MCF 10A (cell line): ENCODE data around the gene RFXANK. TPM values are rescaled to one million over a fixed set of nuclear protein-coding genes. Genes with fewer than 3 reads are reported as not detected.
A peak's percentile ranks its signal among the peaks of the same experiment; 100 is the strongest.

Experiments used
- BruUV-seq: library from RNA; stranded (reverse); fragments of 400-500 nt; replicated peaks from 2 replicates; lab custom pipeline; 2021; lab: Mats Ljungman, UMichigan
- CTCF ChIA-PET: fragments of 300-600 bp; sonication (Branson Sonifier 250); formaldehyde crosslinking; extraction: SDS; loops from one replicate; lab custom pipeline; 2021; ENCODE audit warnings: antibody characterized with exemption, inconsistent platforms; lab: Yijun Ruan, JAX
- POLR2A ChIA-PET: fragments of 300-600, 350-650 bp; sonication (Branson Sonifier 250); formaldehyde crosslinking; extraction: SDS; loops from one replicate; lab custom pipeline; 2020; ENCODE audit warnings: antibody characterized with exemption, inconsistent platforms; lab: Yijun Ruan, JAX
- DNase-seq: peaks from one replicate; pipeline ENCODE4 v3.0.0-alpha.2; 2018; ENCODE audit not compliant: unreplicated experiment
- H3K27ac Mint-ChIP-seq: one replicate; pipeline ENCODE4 v1.8.0; 2022; ENCODE audit warnings: mild to moderate bottlenecking, low read depth, mixed read lengths; ENCODE audit not compliant: unreplicated experiment
- H3K27me3 Mint-ChIP-seq: one replicate; pipeline ENCODE4 v1.8.0; 2022; ENCODE audit warnings: mixed read lengths; ENCODE audit not compliant: insufficient read depth, unreplicated experiment
- H3K36me3 Mint-ChIP-seq: one replicate; pipeline ENCODE4 v1.8.0; 2022; ENCODE audit warnings: mild to moderate bottlenecking, moderate library complexity, mixed read lengths; ENCODE audit not compliant: insufficient read depth, unreplicated experiment
- H3K4me1 Mint-ChIP-seq: one replicate; pipeline ENCODE4 v1.8.0; 2022; ENCODE audit warnings: mixed read lengths; ENCODE audit not compliant: insufficient read depth, unreplicated experiment
- H3K4me3 Mint-ChIP-seq: one replicate; pipeline ENCODE4 v1.8.0; 2022; ENCODE audit warnings: mild to moderate bottlenecking, moderate library complexity, mixed read lengths; ENCODE audit not compliant: unreplicated experiment
- H3K9me3 Mint-ChIP-seq: one replicate; pipeline ENCODE4 v1.8.0; 2022; ENCODE audit warnings: mixed read lengths; ENCODE audit not compliant: unreplicated experiment
- intact Hi-C: fragments of 100-400 bp; cut with micrococcal nuclease; formaldehyde crosslinking; loops from 2 replicates; pipeline ENCODE4 v1.14.1; 2022
- total RNA-seq: library from RNA; stranded (reverse); gene quantifications from 2 replicates; pipeline ENCODE4 v1.2.3, GENCODE V29; 2022
- TF ChIP-seq, protein P1 (sequence below): fragments of 200-600 bp; IDR thresholded peaks from one replicate; pipeline ENCODE4 v1.8.0; 2022; ENCODE audit warnings: antibody characterized with exemption, mild to moderate bottlenecking; ENCODE audit not compliant: unreplicated experiment

RFXANK gene
- total RNA-seq, 1 experiment from 2014 or later: 118 TPM

GRCh38 chr19:19176950-19177349, 15.1 kb upstream of the RFXANK start:
- no TSS peak for BruUV-seq
- intact Hi-C loops: no loop called here
- ChIA-PET CTCF (interaction anchor here (0.6 to 4.1 kb wide), 3 partner anchors 20 to 682 kb away, joined by 4 to 33 read pairs (median 5); no protein-coding TSS in a partner anchor), POLR2A (no interaction called here)
- TF ChIP-seq, protein P1, sequence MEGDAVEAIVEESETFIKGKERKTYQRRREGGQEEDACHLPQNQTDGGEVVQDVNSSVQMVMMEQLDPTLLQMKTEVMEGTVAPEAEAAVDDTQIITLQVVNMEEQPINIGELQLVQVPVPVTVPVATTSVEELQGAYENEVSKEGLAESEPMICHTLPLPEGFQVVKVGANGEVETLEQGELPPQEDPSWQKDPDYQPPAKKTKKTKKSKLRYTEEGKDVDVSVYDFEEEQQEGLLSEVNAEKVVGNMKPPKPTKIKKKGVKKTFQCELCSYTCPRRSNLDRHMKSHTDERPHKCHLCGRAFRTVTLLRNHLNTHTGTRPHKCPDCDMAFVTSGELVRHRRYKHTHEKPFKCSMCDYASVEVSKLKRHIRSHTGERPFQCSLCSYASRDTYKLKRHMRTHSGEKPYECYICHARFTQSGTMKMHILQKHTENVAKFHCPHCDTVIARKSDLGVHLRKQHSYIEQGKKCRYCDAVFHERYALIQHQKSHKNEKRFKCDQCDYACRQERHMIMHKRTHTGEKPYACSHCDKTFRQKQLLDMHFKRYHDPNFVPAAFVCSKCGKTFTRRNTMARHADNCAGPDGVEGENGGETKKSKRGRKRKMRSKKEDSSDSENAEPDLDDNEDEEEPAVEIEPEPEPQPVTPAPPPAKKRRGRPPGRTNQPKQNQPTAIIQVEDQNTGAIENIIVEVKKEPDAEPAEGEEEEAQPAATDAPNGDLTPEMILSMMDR: no peak
- Mint-ChIP-seq H3K4me1 (peaks cover 6% of the 10 kb centered on the region), H3K27ac (no peak overlapping the region), H3K27me3 (no peaks in the 10 kb centered on the region), H3K4me3 (no peak overlapping the region), H3K9me3 (no peaks in the 10 kb centered on the region), H3K36me3 (peaks cover 15% of the 10 kb centered on the region)
- no peak for DNase-seq

GRCh38 chr19:19179548-19180441, 12.3 kb upstream of the RFXANK start:
- TF ChIP-seq, protein P1: no peak
- intact Hi-C loops: no loop called here
- Mint-ChIP-seq H3K9me3 (no peaks in the 10 kb centered on the region), H3K4me1 (no peaks in the 10 kb centered on the region), H3K27ac (no peak overlapping the region), H3K4me3 (no peak overlapping the region), H3K27me3 (no peaks in the 10 kb centered on the region), H3K36me3 (peaks cover 22% of the 10 kb centered on the region)
- POLR2A ChIA-PET: interaction anchor here (0.5 kb wide), 1 partner anchor 31 kb away, joined by 4 read pairs; no protein-coding TSS in a partner anchor
- BruUV-seq: no TSS peak
- no peak for DNase-seq
- CTCF ChIA-PET: no interaction called here

DNA sequence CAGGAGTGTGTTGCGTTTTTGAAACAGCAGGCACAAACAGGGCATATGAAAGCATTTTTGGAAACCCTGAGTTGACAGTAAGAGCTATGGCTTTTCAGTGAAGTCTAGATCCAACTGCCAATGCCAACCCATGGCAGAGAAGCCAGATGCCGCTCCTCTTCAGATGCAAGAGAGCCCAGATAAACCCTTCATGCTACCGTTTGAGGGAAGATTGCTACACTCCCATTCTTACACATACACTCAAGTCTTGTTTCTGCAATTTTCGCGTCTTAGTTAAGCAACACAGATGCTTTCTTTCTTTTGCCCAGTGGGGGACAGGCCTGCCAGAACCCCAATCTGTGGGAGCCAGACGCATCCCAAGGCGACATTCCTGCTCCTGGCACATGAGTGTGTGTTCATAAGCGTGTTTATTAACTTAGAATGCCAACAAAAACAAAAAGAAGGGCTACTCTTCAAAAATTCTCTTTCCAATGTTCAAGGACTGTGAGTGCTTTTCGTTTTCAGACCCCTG, 10.5 kb upstream of the RFXANK start:
- H3K4me1 Mint-ChIP-seq: no peaks in the 10 kb centered on the region
- DNase-seq: no peak
- POLR2A ChIA-PET: no interaction called here
- no peak overlapping the region for H3K27ac Mint-ChIP-seq
- no peak overlapping the region for H3K4me3 Mint-ChIP-seq
- intact Hi-C loops: no loop called here
- H3K36me3 Mint-ChIP-seq: peaks cover 34% of the 10 kb centered on the region
- TF ChIP-seq, protein P1: no peak
- CTCF ChIA-PET: no interaction called here
- BruUV-seq: no TSS peak
- H3K27me3 Mint-ChIP-seq: no peaks in the 10 kb centered on the region
- no peaks in the 10 kb centered on the region for H3K9me3 Mint-ChIP-seq

GRCh38 chr19:19185853-19186740, 6.0 kb upstream of the RFXANK start:
- H3K27ac Mint-ChIP-seq: no peak overlapping the region
- no peaks in the 10 kb centered on the region for H3K27me3 Mint-ChIP-seq
- ChIA-PET POLR2A (no interaction called here), CTCF (interaction anchor here (0.6 to 0.7 kb wide), 5 partner anchors 12 to 735 kb away, joined by 3 to 4 read pairs (median 3); no protein-coding TSS in a partner anchor)
- H3K4me3 Mint-ChIP-seq: no peak overlapping the region
- intact Hi-C loops: no loop called here
- BruUV-seq: no TSS peak
- TF ChIP-seq, protein P1: peak; percentile 57
- H3K4me1 Mint-ChIP-seq: peaks cover 7% of the 10 kb centered on the region
- no peaks in the 10 kb centered on the region for H3K9me3 Mint-ChIP-seq
- peaks cover 34% of the 10 kb centered on the region for H3K36me3 Mint-ChIP-seq
- DNase-seq: peak; percentile 74
